Measurements from ENCODE around the gene KMO. TPM values are rescaled to one million over a fixed set of nuclear protein-coding genes. Genes with fewer than 3 reads are reported as not detected.

Gene KMO
- total RNA-seq, 4 donors from 2014 or later, result under 0.01 to 2.5 TPM; not detected in 2

DNA sequence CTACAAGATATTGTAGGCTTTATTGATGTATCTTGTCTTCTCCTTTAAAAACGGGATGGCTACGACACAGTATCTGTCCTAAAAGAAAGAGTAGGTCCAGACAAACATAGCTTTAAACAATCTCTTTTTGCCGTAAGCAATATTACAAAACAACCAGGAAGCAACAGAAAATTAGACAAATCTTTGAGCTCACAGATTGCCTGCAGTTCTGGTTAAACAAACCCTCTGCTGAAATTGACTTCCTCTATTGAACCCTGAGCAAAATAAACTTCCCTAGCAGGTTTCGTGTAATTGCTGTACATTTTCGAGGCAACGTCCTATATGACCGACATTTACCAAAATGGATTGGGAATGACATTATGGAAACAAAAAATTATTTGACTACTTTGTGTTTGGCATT is 57.3 kb downstream of the KMO start:
- Histone ChIP-seq H3K27ac (no peak overlapping the region), H3K36me3 (peaks cover 0 to 3% (median 0%) of the 10 kb centered on the region in 4 donors), H3K4me3 (no peak overlapping the region), H3K9me3 (no peaks in the 10 kb centered on the region), H3K27me3 (no peaks in the 10 kb centered on the region), H3K4me1 (peaks cover 0 to 3% (median 0%) of the 10 kb centered on the region in 4 donors)
- WGBS, 2 donors (ENCODE audit: low coverage in 1 of 2), result 70 to 82% methylated on average over 7 of the region's 7 CpGs
- TF ChIP-seq CTCF (IDR thresholded peaks at IDR 0.05), result no peak
- TF ChIP-seq POLR2A (IDR thresholded peaks at IDR 0.05), result no peak
- no peak for TF ChIP-seq EP300 (IDR thresholded peaks at IDR 0.05; ENCODE audit: low read depth)
- TF ChIP-seq POLR2AphosphoS5 (IDR thresholded peaks at IDR 0.05), result no peak
- in situ Hi-C loops (cut with MboI; ENCODE audit: low pct_ligation_motif_present in 1 of 4, low pct_unique_long_range_greater_than_20kb in 1 of 4, low sequenced_read_pairs in 3 of 4) (no loop called here), intact Hi-C loops (cut with DNase I; ENCODE audit: low total_unique reads) (no loop called here)
- no peak for DNase-seq

GRCh38 chr1:241590719-241591118 is 58.5 kb downstream of the KMO start:
- Histone ChIP-seq H3K36me3 (peaks cover 0 to 3% (median 0%) of the 10 kb centered on the region in 4 donors), H3K4me1 (peaks cover 0 to 3% (median 0%) of the 10 kb centered on the region in 4 donors), H3K4me3 (no peak overlapping the region), H3K27ac (no peak overlapping the region), H3K27me3 (no peaks in the 10 kb centered on the region), H3K9me3 (no peaks in the 10 kb centered on the region)
- in situ Hi-C loops (cut with MboI; ENCODE audit: low pct_ligation_motif_present in 1 of 4, low pct_unique_long_range_greater_than_20kb in 1 of 4, low sequenced_read_pairs in 3 of 4) (no loop called here), intact Hi-C loops (cut with DNase I; ENCODE audit: low total_unique reads) (no loop called here)
- WGBS, 2 donors (ENCODE audit: low coverage in 1 of 2), result 31 to 54% methylated on average over 2 to 4 of the region's 4 CpGs
- TF ChIP-seq EP300 (IDR thresholded peaks at IDR 0.05; ENCODE audit: low read depth) (no peak), CTCF (IDR thresholded peaks at IDR 0.05) (no peak), POLR2AphosphoS5 (IDR thresholded peaks at IDR 0.05) (no peak), POLR2A (IDR thresholded peaks at IDR 0.05) (no peak)
- DNase-seq, result no peak

- Histone ChIP-seq H3K27ac (no peak overlapping the region), H3K4me3 (no peak overlapping the region), H3K36me3 (peaks cover 0 to 3% (median 0%) of the 10 kb centered on the region in 4 donors), H3K27me3 (no peaks in the 10 kb centered on the region), H3K9me3 (no peaks in the 10 kb centered on the region), H3K4me1 (peaks cover 0 to 3% (median 0%) of the 10 kb centered on the region in 4 donors)
- DNase-seq, result no peak
- TF ChIP-seq POLR2A (IDR thresholded peaks at IDR 0.05) (no peak), CTCF (IDR thresholded peaks at IDR 0.05) (no peak), EP300 (IDR thresholded peaks at IDR 0.05; ENCODE audit: low read depth) (no peak), POLR2AphosphoS5 (IDR thresholded peaks at IDR 0.05) (no peak)
- intact Hi-C loops (cut with DNase I; ENCODE audit: low total_unique reads) (no loop called here), in situ Hi-C loops (cut with MboI; ENCODE audit: low pct_ligation_motif_present in 1 of 4, low pct_unique_long_range_greater_than_20kb in 1 of 4, low sequenced_read_pairs in 3 of 4) (no loop called here)
These were observed 59.1 kb downstream of the KMO start for GRCh38 chr1:241591317-241591716.

- DNase-seq, result no peak
- Histone ChIP-seq H3K27ac (no peak overlapping the region), H3K36me3 (peaks cover 0 to 3% (median 0%) of the 10 kb centered on the region in 4 donors), H3K4me3 (no peak overlapping the region), H3K27me3 (no peaks in the 10 kb centered on the region), H3K9me3 (no peaks in the 10 kb centered on the region), H3K4me1 (peaks cover 0 to 3% (median 0%) of the 10 kb centered on the region in 4 donors)
- intact Hi-C loops (cut with DNase I; ENCODE audit: low total_unique reads), result no loop called here
- 81 to 93% methylated on average over 5 of the region's 5 CpGs for WGBS, 2 donors (ENCODE audit: low coverage in 1 of 2)
- in situ Hi-C loops (cut with MboI; ENCODE audit: low pct_ligation_motif_present in 1 of 4, low pct_unique_long_range_greater_than_20kb in 1 of 4, low sequenced_read_pairs in 3 of 4), result no loop called here
- TF ChIP-seq EP300 (IDR thresholded peaks at IDR 0.05; ENCODE audit: low read depth), result no peak
- TF ChIP-seq POLR2A (IDR thresholded peaks at IDR 0.05), result no peak
- TF ChIP-seq CTCF (IDR thresholded peaks at IDR 0.05), result no peak
- no peak for TF ChIP-seq POLR2AphosphoS5 (IDR thresholded peaks at IDR 0.05)
These were observed 59.6 kb downstream of the KMO start for GRCh38 chr1:241591736-241592135.
